ENCODE data around the gene TDRD9. TPM values are rescaled to one million over a fixed set of nuclear protein-coding genes. Genes with fewer than 3 reads are reported as not detected.
"Not testable (repeated sequence)": the region's sequence is repeated elsewhere in the genome, so short reads cannot be mapped to it uniquely, and the experiment has no call there.

Gene TDRD9
- total RNA-seq, 6 donors from 2014 or later, result 3.1 to 7.9 (median 5.1) TPM

GRCh38 chr14:103916636-103917262, 11.5 kb upstream of the TDRD9 start:
- Histone ChIP-seq H3K27ac (no peak overlapping the region), H3K9me3 (no peaks in the 10 kb centered on the region), H3K4me1 (peaks cover 13 to 44% (median 17%) of the 10 kb centered on the region in 4 donors), H3K27me3 (no peaks in the 10 kb centered on the region), H3K4me3 (no peak overlapping the region), H3K36me3 (peaks cover 22 to 53% (median 40%) of the 10 kb centered on the region in 4 donors)
- DNase-seq (no peak), ATAC-seq (ENCODE audit: low FRiP score in 2 of 2) (no peak)
- TF ChIP-seq POLR2A (IDR thresholded peaks at IDR 0.05) (no peak), POLR2AphosphoS5 (IDR thresholded peaks at IDR 0.05) (no peak), CTCF (IDR thresholded peaks at IDR 0.05) (no peak), EP300 (IDR thresholded peaks at IDR 0.05) (no peak)
- 90 to 92% methylated on average over 14 of the region's 14 CpGs for WGBS, 2 donors

DNA sequence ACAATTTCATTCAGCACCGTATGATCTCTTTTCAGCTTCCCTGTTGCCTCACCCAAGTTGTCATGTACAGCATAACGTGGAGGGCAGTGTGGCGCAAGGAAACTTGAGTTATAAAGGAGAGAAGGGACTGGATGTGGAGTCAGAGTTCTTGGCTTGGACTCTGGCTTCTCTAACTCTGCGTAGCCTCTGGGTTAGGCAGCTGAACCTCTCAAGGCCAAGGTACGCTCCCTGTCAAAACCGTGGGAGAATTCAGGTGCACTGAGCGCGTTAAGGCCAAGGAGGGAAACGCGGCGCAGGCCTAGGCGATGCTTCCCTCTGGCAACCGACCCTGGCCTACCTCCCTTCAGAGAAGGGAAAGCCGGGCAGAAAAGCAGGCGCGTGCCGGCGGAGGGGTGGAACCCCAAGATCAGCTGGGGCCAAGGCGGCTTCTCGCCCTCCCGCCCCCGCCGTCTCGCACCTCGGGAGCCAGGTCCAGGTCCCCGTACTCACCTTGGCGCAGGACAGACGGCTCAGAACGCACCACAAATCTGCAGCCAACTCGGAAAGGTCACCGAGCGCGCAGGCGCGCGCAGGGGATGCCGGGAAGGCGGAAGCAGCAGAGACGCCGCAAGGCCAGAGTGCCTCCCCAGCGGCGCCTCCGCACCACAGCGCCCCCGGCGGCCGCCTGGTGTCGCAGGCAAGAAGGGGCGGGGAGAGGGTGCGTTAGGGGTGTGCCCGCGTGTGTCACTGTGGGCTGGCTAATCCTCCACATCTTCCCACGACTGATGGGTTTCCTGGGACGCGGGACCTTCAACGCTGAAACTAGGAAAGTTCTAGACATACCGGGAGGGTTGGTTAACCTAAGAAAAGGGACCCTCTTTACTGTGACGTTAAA, 7.0 kb upstream of the TDRD9 start:
- TF ChIP-seq EP300 (IDR thresholded peaks at IDR 0.05), result peak in 1 of 4 donors; percentile 43
- peak; percentile 95 to 99 (median 98) for TF ChIP-seq CTCF (IDR thresholded peaks at IDR 0.05)
- peak; percentile 80 to 88 for TF ChIP-seq POLR2AphosphoS5 (IDR thresholded peaks at IDR 0.05)
- TF ChIP-seq POLR2A (IDR thresholded peaks at IDR 0.05), result peak in 3 of 4 donors; percentile 41 to 77 (median 76)
- H3K27ac ChIP-seq, result peak overlapping the region; percentile 77 to 90 (median 86)
- H3K27me3 ChIP-seq, result no peaks in the 10 kb centered on the region
- H3K4me1 ChIP-seq, result peaks cover 13 to 46% (median 19%) of the 10 kb centered on the region in 4 donors
- H3K4me3 ChIP-seq, result peak overlapping the region; percentile 77 to 98 (median 87)
- ATAC-seq (ENCODE audit: low FRiP score in 2 of 2) (peak; percentile 99 to 100), DNase-seq (peak; percentile 94 to 99)
- WGBS, 2 donors, result 1 to 2% methylated on average over 18 to 43 of the region's 58 CpGs
- H3K9me3 ChIP-seq, result no peaks in the 10 kb centered on the region
- peaks cover 0 to 14% (median 7%) of the 10 kb centered on the region in 4 donors for H3K36me3 ChIP-seq

- Histone ChIP-seq H3K36me3 (peaks cover 0 to 11% (median 3%) of the 10 kb centered on the region in 4 donors), H3K4me1 (peaks cover 13 to 40% (median 19%) of the 10 kb centered on the region in 4 donors), H3K27ac (peak overlapping the region in 1 of 4 donors; percentile 89), H3K4me3 (peak overlapping the region in 3 of 4 donors; percentile 77 to 98 (median 83))
- ATAC-seq (ENCODE audit: low FRiP score in 2 of 2); DNase-seq; H3K9me3 ChIP-seq; H3K27me3 ChIP-seq: not testable (repeated sequence)
- 64 to 67% methylated on average over 12 of the region's 12 CpGs for WGBS, 2 donors
Observed at GRCh38 chr14:103921855-103922200, 6.4 kb upstream of the TDRD9 start.

DNA sequence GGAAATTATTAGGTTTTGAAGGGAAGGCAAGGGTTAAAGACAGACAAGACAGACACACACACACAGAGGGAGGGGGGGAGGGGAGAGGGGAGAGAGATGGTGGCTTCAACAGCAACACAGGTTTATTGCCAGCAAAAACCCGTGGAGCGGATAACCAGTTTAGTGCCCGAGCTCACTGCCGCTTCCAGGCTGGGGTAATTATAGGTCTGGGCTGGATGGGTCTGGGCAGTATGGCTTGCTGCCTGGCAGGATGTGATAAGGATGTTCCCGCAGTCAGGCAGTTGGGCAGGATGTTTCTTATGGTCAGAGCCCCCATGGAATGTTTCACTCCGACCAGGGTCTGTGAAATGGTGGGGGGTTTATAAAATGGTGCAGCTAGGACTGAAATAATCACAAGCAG, 4.4 kb upstream of the TDRD9 start:
- no peak for DNase-seq
- Histone ChIP-seq H3K4me3 (no peak overlapping the region), H3K27me3 (no peaks in the 10 kb centered on the region), H3K9me3 (no peaks in the 10 kb centered on the region), H3K27ac (no peak overlapping the region), H3K36me3 (no peaks in the 10 kb centered on the region), H3K4me1 (peaks cover 13 to 28% (median 19%) of the 10 kb centered on the region in 4 donors)
- ATAC-seq (ENCODE audit: low FRiP score in 2 of 2), result no peak
- peak in 1 of 2 donors; percentile 12 for TF ChIP-seq POLR2AphosphoS5 (IDR thresholded peaks at IDR 0.05)
- no peak for TF ChIP-seq EP300 (IDR thresholded peaks at IDR 0.05)
- TF ChIP-seq CTCF (IDR thresholded peaks at IDR 0.05), result no peak
- 10 to 17% methylated on average over 6 of the region's 6 CpGs for WGBS, 2 donors

- Histone ChIP-seq H3K4me3 (no peak overlapping the region), H3K27ac (no peak overlapping the region), H3K36me3 (no peaks in the 10 kb centered on the region), H3K9me3 (no peaks in the 10 kb centered on the region), H3K27me3 (no peaks in the 10 kb centered on the region), H3K4me1 (peaks cover 3 to 13% (median 10%) of the 10 kb centered on the region in 4 donors)
- DNase-seq (no peak), ATAC-seq (ENCODE audit: low FRiP score in 2 of 2) (no peak)
- TF ChIP-seq CTCF (IDR thresholded peaks at IDR 0.05) (no peak), EP300 (IDR thresholded peaks at IDR 0.05) (no peak), POLR2AphosphoS5 (IDR thresholded peaks at IDR 0.05) (no peak), POLR2A (IDR thresholded peaks at IDR 0.05) (no peak)
- 57 to 78% methylated on average over 5 of the region's 5 CpGs for WGBS, 2 donors
Observed at GRCh38 chr14:103925316-103925715, 2.9 kb upstream of the TDRD9 start.
